ENCODE data around the gene MRPL36.

DNA sequence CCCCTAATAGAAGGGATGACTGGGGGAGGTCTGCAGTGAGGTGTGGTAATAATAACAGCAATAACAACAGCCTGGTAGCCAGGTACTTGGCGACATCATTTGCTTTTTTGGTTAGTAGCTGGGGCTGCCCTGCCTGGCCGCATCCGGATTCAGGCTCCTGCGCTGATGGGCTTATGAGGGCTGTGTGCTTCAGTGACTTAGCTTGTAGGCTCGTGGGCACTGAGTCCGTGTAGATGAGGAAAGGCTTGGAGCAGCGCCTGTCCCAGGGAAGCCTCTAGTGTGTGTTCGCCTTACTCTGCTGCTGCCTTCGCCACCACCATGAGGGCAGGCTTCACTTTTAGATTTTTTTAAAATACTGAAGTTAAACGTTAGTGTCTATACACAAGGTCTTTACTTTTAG is 6.1 kb upstream of the MRPL36 start:
- no peak for TF ChIP-seq CTCF (IDR thresholded peaks at IDR 0.05; ENCODE audit: low read depth, low read length, missing input control)
- no peak for TF ChIP-seq SP1 (IDR thresholded peaks at IDR 0.05)
- TF ChIP-seq JUND (IDR thresholded peaks at IDR 0.05), result no peak
- no peak for TF ChIP-seq NR2F2 (IDR thresholded peaks at IDR 0.05)
- TF ChIP-seq YY1 (IDR thresholded peaks at IDR 0.05), result no peak
- no peak for TF ChIP-seq TAF1 (conservative IDR thresholded peaks at IDR 0.05)
